MM.1S (cell line): ENCODE results near the gene GPR179.

Experiments
- DNase-seq: peaks from one replicate; pipeline ENCODE4 v3.0.0-alpha.2; 2015
- H2AFZ ChIP-seq: fragments of 300-600 bp; sonication (generic); 2 replicates; pipeline ENCODE4 v1.6.0; 2016; ENCODE audit warnings: antibody characterized with exemption, low read length
- H3F3A ChIP-seq: fragments of 300-600 bp; sonication (generic); 2 replicates; pipeline ENCODE4 v1.6.1; 2016; ENCODE audit warnings: mild to moderate bottlenecking, antibody characterized with exemption, low read length, moderate library complexity, mixed read lengths; ENCODE audit not compliant: insufficient read depth
- H3K27ac ChIP-seq: fragments of 300-600 bp; sonication (generic); 2 replicates; pipeline ENCODE4 v1.5.1; 2016; ENCODE audit warnings: mild to moderate bottlenecking, low read length
- H3K27me3 ChIP-seq: fragments of 300-600 bp; sonication (generic); replicated peaks from 2 replicates; pipeline ENCODE4 v1.6.0; 2016; ENCODE audit warnings: low read length; ENCODE audit not compliant: insufficient read depth
- H3K36me3 ChIP-seq: fragments of 300-600 bp; sonication (generic); replicated peaks from 2 replicates; pipeline ENCODE4 v1.6.1; 2016; ENCODE audit warnings: mild to moderate bottlenecking, low read length, mixed read lengths; ENCODE audit not compliant: insufficient read depth
- H3K4me1 ChIP-seq: fragments of 300-600 bp; sonication (generic); 2 replicates; pipeline ENCODE4 v1.6.1; 2016; ENCODE audit warnings: low read length, mixed read lengths
- H3K4me2 ChIP-seq: fragments of 300-600 bp; sonication (generic); 2 replicates; pipeline ENCODE4 v1.6.0; 2016; ENCODE audit warnings: low read depth, low read length
- H3K4me3 ChIP-seq: fragments of 300-600 bp; sonication (generic); 2 replicates; pipeline ENCODE4 v1.5.1; 2016; ENCODE audit warnings: low read length, mixed read lengths
- H3K79me2 ChIP-seq: fragments of 300-600 bp; sonication (generic); 2 replicates; pipeline ENCODE4 v1.6.1; 2016; ENCODE audit warnings: mixed run types, low read length, mixed read lengths
- H3K9ac ChIP-seq: fragments of 300-600 bp; sonication (generic); 2 replicates; pipeline ENCODE4 v1.6.1; 2016; ENCODE audit warnings: low read length, mixed read lengths
- H3K9me2 ChIP-seq: fragments of 300-600 bp; sonication (generic); replicated peaks from 2 replicates; pipeline ENCODE4 v1.6.1; 2016; ENCODE audit warnings: mild to moderate bottlenecking, low read length, mixed read lengths; ENCODE audit not compliant: insufficient read depth
- H3K9me3 ChIP-seq: fragments of 300-600 bp; sonication (generic); replicated peaks from 2 replicates; pipeline ENCODE4 v1.6.1; 2016; ENCODE audit warnings: mild to moderate bottlenecking, low read length, mixed read lengths; ENCODE audit not compliant: insufficient read depth
- H4K20me1 ChIP-seq: fragments of 300-600 bp; sonication (generic); 2 replicates; pipeline ENCODE4 v1.6.1; 2016; ENCODE audit warnings: mild to moderate bottlenecking, low read length, moderate library complexity, mixed read lengths; ENCODE audit not compliant: insufficient read depth
- EZH2 ChIP-seq: fragments of 300-600 bp; sonication (generic); optimal IDR thresholded peaks from 2 replicates; pipeline ENCODE3; 2017; ENCODE audit warnings: low read depth, mild to moderate bottlenecking, antibody characterized with exemption, low read length, mixed read lengths
- EZH2phosphoT487 ChIP-seq: fragments of 300-600 bp; sonication (generic); IDR thresholded peaks from 2 replicates; pipeline ENCODE4 v1.6.1; 2018; ENCODE audit warnings: antibody characterized with exemption, low read length
- TF ChIP-seq, protein P1 (sequence below): fragments of 300-600 bp; sonication (generic); IDR thresholded peaks from 2 replicates; pipeline ENCODE4 v1.5.1; 2016; ENCODE audit warnings: antibody characterized with exemption, low read length, mixed read lengths

The GPR179 gene

DNA sequence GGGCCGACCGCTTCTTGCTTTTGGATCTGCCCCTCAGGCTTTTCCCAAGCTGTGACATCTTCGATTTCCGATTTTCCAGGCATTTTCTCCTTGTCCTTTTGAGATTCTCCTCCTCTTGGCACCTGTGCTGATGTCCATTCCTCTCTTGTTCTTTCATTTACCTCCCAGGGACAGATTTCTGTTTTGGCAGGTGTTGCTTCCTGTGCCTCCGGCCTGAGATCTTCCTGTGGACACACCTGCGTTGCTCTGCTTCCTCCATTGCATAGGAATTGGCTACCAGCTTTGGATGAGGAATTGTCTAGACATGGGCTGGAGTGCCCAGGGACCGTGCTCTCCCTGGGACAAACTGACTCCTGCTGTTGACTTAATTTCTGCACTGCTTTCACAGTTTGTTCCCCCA, 15.1 kb downstream of the GPR179 start:
- TF ChIP-seq EZH2 (no peak), EZH2phosphoT487 (no peak)
- TF ChIP-seq, protein P1, sequence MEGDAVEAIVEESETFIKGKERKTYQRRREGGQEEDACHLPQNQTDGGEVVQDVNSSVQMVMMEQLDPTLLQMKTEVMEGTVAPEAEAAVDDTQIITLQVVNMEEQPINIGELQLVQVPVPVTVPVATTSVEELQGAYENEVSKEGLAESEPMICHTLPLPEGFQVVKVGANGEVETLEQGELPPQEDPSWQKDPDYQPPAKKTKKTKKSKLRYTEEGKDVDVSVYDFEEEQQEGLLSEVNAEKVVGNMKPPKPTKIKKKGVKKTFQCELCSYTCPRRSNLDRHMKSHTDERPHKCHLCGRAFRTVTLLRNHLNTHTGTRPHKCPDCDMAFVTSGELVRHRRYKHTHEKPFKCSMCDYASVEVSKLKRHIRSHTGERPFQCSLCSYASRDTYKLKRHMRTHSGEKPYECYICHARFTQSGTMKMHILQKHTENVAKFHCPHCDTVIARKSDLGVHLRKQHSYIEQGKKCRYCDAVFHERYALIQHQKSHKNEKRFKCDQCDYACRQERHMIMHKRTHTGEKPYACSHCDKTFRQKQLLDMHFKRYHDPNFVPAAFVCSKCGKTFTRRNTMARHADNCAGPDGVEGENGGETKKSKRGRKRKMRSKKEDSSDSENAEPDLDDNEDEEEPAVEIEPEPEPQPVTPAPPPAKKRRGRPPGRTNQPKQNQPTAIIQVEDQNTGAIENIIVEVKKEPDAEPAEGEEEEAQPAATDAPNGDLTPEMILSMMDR: no peak
- no peak for DNase-seq
- H3K9ac ChIP-seq: no peak overlapping the region
- H2AFZ ChIP-seq: no peak overlapping the region
- no peaks in the 10 kb centered on the region for H3F3A ChIP-seq
- H3K79me2 ChIP-seq: no peaks in the 10 kb centered on the region
- no peaks in the 10 kb centered on the region for H3K27me3 ChIP-seq
- H3K4me1 ChIP-seq: no peaks in the 10 kb centered on the region
- no peaks in the 10 kb centered on the region for H4K20me1 ChIP-seq
- no peak overlapping the region for H3K27ac ChIP-seq
- no peaks in the 10 kb centered on the region for H3K9me3 ChIP-seq
- no peak overlapping the region for H3K4me3 ChIP-seq
- H3K9me2 ChIP-seq: no peaks in the 10 kb centered on the region
- no peaks in the 10 kb centered on the region for H3K36me3 ChIP-seq
- H3K4me2 ChIP-seq: no peak overlapping the region

DNA sequence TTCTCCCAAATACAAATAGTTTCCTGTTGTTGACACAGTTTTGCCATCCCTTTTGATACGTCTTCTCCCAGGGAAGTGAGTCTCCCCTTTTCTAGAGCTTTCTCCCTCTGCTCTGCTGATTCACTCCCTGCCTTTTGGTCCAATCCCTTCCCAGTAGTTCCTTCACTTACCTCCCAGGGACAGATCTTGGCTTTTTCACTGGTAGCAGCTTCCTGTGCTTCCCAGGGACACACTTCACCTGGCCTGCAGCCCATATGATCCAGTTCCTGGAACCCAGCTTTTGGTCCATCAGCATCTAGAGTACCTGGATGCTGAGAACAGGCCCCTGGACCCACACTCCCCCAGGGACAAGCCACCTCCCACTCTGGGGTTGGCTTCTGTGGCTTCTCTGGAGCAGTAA, 15.8 kb downstream of the GPR179 start:
- no peaks in the 10 kb centered on the region for H4K20me1 ChIP-seq
- no peaks in the 10 kb centered on the region for H3K9me3 ChIP-seq
- H3K27me3 ChIP-seq: no peaks in the 10 kb centered on the region
- H2AFZ ChIP-seq: no peak overlapping the region
- no peak overlapping the region for H3K4me2 ChIP-seq
- no peaks in the 10 kb centered on the region for H3F3A ChIP-seq
- TF ChIP-seq EZH2 (no peak), EZH2phosphoT487 (no peak)
- TF ChIP-seq, protein P1: no peak
- no peak overlapping the region for H3K9ac ChIP-seq
- H3K4me1 ChIP-seq: no peaks in the 10 kb centered on the region
- no peak overlapping the region for H3K4me3 ChIP-seq
- H3K79me2 ChIP-seq: no peaks in the 10 kb centered on the region
- no peak overlapping the region for H3K27ac ChIP-seq
- DNase-seq: no peak
- H3K9me2 ChIP-seq: no peaks in the 10 kb centered on the region
- no peaks in the 10 kb centered on the region for H3K36me3 ChIP-seq

DNA sequence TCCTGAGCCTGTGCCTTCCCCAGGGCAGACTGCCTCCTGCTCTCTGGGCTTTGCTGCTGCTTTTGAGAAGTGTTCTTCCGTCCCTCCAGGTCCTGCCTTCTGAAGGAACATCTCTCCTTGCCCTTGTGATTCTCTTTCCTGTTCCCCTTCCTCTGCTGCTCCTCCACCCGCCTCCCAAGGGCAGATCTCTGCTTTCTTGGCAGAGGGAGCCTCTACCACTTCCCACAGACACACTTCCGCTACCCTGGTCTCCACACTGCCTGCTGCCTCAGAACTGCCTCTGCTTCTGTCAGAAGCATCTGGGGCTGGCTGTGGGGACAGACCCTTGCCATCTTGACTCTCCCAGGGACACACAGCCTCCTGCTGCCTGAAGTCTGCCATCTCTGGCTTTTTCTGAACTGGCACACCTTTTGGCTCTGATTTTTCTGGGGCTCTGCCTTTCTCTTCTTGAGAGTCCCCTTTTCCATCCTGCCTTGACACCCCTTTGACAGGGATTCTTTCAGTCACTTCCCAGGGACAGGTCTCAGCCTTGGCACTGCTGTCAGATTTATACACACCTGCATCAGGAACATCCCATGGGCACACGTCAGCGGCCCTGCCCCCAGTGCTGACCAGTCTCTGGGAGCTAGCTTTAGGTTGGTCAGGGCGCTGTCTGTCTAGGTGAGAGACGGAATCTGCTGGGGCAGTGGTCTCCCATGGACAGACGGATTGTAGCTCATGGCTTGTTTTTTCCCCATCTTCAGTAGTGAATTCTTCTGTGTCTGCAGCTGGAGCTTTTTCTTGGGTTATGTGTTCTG, 16.6 kb downstream of the GPR179 start:
- Histone ChIP-seq H3K79me2 (no peaks in the 10 kb centered on the region), H3K4me3 (no peak overlapping the region), H2AFZ (no peak overlapping the region), H3K9me3 (no peaks in the 10 kb centered on the region), H3K4me1 (no peaks in the 10 kb centered on the region), H3K4me2 (no peak overlapping the region), H3K36me3 (peaks cover 3% of the 10 kb centered on the region; the same call in 1 of the 2 replicates), H4K20me1 (no peaks in the 10 kb centered on the region), H3K9ac (no peak overlapping the region), H3K27me3 (no peaks in the 10 kb centered on the region), H3K27ac (no peak overlapping the region), H3F3A (no peaks in the 10 kb centered on the region), H3K9me2 (no peaks in the 10 kb centered on the region)
- no peak for DNase-seq
- no peak for TF ChIP-seq EZH2
- TF ChIP-seq EZH2phosphoT487: no peak
- TF ChIP-seq, protein P1: no peak
